HG02981 (cell line): ENCODE data around the gene GFRA4.

Source experiments
- ATAC-seq: cut with Tn5 transposase; IDR thresholded peaks from one replicate; pipeline ENCODE4 v1.9.1; 2021; ENCODE audit warnings: mild to moderate bottlenecking, moderate library complexity; ENCODE audit not compliant: unreplicated experiment

GFRA4 gene, protein sequence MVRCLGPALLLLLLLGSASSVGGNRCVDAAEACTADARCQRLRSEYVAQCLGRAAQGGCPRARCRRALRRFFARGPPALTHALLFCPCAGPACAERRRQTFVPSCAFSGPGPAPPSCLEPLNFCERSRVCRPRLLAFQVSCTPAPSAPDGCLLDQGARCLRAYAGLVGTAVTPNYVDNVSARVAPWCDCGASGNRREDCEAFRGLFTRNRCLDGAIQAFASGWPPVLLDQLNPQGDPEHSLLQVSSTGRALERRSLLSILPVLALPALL

DNA sequence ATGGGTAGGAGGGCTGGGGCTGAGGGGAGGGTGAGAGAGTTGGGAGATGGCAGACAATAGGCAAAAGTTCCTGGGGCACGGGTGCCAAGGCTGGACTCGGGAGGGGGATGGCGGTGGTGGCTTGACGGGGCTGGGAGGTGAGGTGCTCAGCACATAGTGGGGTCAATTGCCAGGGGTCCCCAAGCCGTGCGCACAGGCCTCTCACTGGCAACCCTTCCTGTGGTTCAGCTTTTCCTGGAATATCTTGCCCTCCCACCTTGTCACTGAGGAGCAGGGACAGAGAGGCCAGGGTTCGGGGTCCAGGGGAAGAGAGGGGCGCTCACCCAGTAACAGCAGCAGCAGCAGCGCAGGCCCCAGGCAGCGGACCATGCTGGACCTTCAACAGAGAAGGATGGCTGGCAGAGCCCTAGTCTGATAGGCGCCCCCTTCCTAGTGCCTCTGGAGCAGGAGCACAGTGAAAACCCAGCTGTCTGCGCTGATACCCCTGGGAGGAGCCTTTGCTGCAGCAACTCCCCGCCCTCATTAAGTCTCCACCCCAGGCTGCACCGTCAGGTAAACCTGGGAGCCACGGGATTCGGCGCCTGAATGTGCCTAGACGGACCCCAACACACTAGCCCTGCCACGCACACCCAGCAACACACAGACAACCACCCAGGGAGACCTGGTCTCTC, at the start of gene GFRA4:
TSS of gene GFRA4 (minus strand) at position 369 of the 671 bp plus-strand sequence. CDS start at position 369, 0 bp downstream.
- ATAC-seq = no peak

DNA sequence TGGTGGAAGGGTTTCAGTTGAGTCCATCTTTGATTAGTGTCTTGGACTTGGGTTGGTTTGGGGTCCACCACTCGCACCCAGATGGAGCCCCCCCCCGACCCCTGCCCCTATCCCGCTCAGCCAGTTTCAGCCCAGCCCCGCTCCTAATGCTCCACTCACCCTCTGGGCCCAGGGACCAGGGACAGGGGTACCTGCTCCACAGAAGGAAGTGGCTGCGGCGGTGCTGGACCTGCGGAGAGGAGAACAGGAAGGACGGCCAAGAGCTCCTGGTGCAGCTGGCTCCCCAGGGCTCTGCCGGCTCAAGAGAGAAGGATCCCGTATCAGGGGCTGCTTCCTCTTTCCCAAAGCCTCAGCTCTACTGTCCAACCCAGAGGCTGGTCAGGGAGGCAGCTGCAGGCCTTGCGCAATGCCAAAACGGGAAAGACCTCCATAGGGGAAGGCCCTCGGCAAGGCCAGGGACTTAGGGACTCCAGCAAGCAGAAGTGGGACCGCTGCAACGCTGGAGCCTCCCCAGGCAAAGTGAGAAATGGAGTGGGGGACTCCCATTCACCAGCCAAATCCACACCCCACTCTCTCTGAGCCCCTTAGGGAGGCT, 49.2 kb upstream of the GFRA4 start, which contains the start of gene SIGLEC1:
TSS of gene SIGLEC1 (minus strand) at position 322 of the 595 bp plus-strand sequence. CDS start 5,472 bp downstream, outside the sequence.
- ATAC-seq = no peak

DNA sequence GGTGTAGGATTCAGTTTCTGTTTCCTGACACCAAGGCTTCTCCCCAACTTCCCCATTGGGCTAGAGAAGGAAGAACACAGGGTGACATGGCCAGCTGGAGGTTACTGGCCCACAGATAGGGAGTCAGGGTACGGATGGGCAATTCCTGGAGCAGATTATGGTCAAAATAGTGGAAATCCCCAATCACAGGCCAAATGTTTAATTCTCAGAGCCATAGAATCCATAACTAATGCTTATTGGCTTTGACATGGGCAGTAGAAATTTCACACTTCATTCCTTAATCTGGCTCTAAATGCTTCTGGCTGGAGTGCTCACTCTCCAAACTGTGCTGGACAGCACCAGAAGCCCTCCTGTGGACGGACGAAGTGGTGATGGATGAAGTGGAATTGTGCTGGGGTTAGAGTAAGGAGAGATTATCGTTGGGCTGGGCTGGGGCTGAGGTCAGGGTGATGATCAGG, 48.3 kb upstream of the GFRA4 start:
- ATAC-seq = no peak

DNA sequence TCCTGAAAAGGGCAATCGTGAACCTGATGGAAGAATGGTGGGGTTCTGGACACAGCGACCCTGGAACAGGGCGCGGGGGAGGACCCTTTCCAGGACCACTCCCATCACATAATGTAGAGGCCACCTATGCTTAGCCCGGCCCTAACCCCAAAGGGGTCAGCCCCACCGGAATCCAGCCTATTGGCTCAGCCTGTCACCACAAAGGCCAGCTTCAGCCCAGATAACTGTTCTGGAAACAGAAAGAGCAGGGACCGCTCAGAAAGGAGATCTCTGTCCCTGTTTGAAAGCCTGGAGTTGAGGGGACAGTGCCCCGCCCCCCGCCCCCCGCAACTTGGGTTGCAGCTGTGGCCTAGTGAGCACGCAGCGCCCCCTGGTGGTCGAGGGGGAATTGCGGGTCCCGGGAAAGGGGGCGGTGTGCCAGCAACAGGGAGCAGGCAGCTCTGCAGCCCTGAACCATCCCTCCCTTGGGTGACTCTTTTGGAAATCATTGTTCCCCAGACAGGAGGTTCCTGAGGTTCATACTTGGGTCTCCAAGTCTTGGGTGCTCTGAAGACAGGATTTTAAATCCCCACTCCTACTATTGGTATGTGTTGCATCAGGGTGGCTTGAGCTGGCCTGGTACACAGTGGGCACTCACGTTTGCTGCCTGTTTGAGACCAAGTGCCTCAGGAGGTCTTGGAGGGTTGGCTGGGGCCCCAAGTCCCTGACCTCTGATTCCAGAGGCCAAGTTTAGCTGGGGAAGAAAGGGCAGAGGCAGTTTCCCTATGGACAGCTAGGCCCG, 47.7 kb upstream of the GFRA4 start:
- ATAC-seq = no peak

DNA sequence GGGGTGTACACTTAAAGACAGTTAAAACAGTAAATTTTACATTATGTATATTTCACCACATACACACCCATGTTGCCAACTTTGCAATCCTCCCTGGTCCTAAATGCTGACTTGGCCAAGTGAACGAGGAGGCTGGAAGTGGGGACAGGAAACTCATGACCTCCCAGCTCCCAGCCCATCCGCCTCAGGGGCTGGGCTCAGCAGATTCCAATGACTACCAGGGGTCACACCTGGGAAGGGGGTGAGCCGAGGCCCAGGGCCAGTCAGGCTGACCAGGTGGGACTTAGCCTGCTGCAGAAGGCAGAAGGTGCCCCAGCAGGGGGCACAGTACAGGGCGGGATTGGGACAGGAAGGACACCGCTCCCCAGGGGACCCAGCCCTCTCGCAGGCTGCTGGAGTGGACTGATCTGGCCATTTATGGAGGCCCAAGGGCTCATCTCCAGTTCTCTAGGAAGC, 46.8 kb upstream of the GFRA4 start:
- no peak for ATAC-seq

DNA sequence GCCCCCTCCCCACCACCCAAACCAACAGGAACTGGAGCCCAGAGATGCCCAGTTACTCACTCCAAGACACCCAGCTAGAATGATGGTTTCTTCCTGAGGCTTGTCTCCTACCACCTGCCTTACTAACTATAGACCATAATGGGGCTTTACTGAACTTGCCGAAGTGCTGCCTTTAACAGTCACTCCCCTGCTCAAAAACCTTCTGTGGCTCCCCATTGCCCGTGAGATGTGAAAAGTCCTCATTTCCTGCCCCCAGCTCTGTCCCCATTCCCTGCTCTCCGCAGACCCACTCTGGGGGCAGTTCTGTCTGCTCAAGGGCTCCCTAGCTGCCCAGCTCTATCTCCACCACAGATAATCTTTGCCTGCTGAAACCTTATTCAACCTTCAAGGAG, 44.3 kb upstream of the GFRA4 start:
- no peak for ATAC-seq

DNA sequence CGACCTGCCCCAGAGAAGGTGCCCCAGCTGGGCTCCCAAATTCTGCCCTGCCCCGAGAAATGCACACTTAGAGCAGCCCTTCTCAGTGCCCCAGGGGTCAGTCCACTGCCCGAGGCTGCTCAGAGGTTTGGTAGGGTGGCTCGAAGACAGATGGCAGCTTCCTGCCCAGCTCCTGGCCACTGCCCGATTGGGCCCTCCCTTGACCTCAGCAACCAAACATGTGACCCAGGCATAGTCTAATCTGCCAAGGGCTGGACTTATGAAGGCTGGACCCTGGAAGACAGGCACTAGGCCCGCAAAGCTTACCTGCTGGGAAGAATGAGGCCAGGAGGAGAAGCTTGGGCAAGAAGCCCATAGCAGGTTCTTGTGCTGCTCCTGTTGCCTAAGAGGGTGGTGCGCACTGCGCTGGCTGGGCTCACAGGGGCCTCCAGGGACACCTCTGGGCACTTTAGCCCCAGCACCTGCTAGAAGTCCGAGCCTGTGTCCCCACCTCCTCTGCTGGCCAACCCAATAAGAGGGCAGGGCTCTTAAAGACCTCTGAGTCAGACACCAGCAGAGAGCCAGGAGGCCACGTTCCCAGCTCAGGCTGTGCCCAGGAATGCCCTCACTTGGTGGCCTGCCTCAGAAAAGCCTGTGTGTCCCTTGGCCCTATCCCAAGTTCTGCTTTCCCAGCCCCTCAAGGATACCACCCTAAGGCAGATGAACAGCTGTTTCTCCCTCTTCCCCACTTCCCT, 43.7 kb upstream of the GFRA4 start:
- no peak for ATAC-seq

DNA sequence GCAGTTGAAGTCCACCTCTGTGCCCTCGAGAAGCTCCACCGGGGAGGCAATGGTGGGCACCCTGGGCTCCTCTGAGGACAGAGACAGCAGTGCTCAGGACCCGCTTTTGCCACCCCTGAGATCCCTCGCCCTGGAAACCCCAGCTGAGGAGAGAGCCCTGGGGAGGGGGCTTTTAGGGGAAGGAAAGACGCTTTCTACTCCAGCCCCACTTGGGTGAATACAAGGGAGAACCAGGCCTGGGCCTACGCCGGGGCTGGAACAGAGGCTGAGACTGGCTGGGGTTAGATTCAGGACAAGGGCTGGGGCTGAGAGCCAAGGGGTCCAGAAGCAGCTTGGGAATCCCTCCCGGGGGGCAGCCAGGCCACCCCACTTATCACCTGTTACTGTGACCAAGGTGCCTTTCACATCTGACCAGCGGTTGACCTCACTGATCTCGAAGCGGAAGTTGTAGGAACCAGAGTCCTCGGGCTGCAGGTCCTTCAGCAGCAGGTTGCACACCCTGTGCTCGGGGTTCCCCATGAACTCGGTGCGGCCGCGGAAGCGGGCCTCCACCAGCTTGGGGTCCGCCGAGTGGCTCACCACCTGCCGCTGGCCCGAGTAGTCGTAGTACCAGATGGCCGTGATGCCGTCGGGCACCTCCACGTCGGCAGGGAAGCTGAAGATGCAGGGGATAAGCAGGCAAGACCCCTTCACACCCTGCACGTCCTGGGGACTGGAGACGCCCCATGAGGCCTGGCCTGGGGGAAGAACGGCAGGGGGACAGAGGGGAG, 43.0 kb upstream of the GFRA4 start:
- no peak for ATAC-seq

DNA sequence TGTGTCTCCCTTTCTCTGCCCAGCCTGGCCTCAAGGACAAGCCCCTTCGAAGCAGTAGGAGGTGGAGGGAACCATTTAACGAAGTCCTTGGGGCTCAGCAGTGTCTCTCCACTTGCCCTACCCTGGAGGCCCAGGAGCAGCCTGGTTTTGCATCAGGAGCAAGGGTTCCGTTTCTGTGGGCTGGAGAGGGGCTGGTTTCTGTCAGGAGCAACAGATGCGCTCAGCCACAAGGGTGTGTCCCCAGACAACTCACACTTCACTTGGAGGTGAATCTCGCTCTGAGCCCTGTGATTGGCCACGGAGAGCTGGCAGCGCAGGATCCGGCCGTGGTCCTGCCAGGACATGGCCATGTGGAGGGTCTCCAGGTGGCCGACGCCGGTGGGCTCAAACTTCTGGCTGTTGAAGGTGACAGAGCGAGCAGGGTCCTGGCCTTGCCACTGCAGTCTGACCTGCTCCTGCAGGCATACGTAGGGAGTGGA, 42.3 kb upstream of the GFRA4 start:
- ATAC-seq = no peak

DNA sequence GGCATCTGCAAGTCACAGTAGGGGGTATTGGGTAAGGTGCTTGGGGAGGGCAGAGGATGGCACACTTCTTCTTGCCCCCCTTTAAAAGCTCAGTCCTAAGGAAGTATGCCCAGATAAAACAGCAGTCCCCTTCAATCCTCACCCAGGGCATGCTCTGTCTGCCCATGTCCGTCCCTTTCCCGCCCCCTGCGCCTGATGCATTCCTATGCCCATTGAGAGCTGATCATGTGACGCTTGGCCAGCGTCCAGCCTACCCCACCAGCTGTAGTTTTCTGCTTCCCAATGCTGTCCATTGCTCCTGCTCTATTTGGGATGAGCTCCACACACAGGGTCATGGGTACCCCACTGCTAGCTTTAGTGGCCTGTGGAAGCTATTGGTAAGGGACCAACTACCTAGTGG, 40.9 kb upstream of the GFRA4 start:
- ATAC-seq = no peak

DNA sequence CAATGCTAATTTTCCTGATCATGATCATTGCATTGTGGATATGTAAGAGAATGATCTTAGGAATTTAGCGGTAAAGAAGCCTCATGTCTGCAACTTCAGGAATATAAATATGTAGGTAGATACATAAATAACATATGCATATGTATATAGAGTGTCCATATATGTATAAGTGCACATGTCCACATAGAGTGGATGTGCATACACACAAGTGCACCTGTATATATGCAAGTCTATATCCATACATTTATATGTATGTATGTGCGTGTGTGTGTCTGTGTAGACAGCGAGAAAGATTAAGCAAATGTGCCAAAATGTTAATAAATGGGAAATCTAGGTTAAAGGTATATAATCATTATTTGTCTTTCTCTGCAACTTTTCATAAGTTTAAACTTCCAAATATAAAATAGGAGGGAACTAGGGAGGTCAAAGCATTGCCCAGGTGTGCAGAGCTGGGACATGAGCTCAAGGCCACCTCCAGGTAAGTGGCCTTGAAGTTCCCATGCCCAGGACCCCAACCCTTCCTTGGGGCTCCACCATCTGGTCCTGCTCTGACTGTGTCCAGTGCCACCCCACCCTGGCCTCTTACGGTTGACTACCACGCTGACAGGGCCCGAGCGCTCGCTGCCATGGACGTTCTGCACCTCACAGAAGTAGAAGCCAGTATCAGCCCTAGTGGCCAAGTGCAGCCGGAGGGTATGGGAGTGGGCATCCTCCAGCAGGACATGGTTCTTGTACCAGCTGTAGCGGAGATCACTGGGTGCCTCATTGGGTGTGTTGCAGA, 39.6 kb upstream of the GFRA4 start:
- ATAC-seq = no peak

DNA sequence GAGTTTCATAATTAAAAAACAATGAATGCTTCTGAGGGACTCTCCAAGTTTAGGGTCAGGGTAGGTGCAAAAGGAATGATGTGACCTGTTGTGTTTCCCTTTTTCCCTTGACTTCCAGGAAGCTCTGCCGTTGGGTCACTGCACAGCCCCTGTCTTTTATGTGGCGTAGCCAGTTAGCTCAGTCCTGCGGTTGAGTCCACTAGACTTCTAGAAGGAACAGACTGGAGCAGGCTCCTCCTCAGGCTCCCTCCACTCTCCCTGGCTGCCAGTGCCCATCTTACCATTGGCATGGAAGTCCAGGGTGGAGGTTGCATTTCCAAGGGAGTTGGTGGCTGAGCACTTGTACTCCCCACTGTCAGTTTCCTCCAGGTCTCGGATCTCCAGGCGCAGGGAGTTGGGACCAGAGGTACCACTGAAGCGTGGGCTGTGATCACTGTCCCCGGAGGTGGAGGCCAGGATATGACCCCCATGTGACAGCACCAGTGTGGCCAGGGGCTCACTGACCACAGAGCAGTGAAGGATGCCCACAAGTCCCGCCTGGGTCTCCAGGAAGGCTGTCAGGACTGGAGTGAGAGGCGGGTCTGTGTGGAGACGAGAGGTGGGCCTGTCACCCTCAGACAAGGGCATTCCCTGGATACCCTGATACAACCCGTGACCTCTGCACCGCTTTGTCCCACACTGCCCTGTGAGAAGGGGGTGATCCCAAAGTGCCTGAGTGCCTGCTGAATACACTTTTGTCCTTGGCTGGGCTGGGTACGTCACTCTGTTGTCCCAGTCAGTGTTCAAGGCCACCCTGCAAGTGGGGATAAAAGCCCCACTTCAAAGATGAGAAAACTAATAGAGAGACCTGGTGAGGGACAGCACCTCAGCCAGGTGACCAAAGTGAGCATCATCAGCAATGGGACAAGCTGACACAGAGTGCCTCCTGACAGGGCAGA, 38.1 kb upstream of the GFRA4 start:
- no peak for ATAC-seq

DNA sequence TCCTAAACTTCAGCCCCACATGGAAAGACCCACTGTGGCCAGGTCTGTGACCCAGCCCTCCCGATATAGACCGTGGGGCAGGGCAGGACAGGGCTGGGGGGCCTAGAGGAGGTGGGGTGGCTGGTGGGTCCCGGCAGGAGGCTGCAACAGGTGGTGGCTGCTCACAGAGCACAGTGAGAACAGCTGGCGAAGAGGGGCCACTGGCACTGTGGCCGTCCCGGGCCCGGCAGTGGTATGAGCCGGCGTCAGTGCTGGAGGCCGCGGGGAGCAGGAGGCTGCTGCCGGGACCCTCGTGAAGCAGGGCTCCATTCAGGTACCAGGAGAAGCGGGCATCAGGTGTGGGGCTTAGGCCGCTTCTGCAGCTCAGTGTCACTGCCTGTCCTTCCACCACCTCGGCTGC, 35.8 kb upstream of the GFRA4 start:
- no peak for ATAC-seq

DNA sequence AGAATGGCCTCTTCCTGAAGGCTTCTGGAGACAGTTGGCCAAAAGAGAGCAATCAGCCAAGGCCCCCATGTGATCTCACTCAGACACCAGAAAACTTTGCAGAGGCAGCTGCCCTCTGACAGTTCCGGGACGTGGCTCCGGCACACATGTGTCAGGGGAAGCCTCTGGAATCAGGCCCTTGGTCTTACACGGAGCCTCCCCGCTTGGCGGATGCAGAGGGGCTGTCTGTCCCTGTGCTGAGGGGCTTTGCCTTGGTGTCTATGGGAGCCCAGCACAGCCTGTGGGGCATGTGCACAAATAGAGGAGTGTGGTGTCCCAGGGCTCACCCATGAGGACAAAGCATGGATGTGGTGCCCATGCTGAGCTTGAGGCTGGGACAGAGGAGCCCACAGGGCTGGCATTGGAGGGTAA, 35.4 kb upstream of the GFRA4 start:
- no peak for ATAC-seq

DNA sequence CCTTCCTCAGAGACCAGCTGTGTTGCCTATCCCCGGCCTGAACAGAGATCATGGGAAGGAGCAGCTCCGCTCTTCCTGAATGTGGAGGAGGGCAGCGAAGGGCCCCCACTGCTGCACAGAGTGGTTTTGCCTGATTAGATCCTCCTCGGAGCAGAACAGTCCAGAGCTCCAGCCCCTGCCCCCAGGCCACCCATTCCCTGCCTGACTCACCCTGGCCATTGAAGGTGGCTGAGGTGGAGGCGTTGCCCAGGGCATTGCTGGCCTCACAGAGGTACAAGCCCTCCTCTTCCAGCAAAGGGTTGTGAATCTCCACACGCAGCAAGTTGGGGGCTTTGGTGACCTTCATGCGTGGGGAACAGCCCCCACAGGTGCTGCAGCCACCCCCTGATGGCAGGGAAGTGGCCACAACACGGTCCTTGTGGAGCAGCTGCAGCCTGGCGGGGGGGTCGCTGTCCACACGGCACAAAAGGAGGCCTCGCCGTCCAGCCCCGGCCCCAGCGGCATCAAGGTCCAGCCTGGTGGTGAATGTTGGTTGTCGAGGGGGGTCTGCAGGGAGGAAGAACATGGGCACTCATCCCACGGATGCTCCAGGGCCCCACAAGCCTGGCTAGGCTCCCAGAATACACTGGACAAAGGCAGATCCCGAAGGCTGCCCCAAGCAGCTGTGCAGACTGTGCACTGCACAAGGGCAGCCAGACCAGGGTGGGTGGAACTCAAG, 34.5 kb upstream of the GFRA4 start:
- no peak for ATAC-seq

DNA sequence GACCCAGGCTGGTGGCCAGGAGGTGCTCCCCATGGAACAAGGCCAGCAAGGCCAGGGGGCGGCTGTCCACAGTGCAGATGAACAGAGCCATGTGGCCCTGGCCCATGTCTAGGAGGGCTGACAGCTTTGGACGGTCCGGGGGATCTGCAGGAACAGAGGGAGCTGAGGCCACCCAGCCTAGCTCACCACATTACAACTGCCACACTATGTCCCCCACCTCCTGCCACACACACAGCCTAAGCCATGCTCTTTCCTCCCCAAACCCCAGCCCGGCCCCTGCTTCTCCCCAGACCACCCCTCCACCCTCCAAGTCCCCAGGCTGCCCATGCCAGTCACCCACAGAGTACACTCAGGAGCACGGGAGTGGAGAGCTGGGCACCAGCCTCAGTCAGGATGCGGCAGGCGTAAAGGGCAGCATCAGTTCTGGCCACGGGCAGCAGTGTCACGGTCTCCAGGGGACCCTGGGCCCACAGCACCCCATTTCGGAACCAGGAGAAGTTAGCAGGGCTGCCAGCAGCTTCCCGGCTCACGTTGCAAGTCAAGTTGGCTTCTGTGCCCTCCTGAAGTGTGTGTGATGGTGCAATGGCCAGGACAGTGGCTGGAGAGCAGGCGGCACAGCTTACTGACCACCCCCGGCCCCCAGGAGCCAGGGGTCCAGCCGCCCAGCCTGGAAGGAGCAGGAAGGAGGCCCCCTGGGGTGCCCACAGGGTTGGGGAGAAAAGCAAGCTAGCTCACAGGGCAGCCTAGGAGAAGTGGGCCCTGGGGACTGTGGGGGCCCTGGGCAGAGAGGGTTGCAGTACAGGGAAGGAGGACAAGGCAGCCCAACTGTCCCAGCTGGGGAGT, 33.8 kb upstream of the GFRA4 start:
- ATAC-seq = no peak
